Measurements from ENCODE around the gene SMIM10. TPM values are rescaled to one million over a fixed set of nuclear protein-coding genes. Genes with fewer than 3 reads are reported as not detected.

The SMIM10 gene
- total and polyA plus RNA-seq, 4 experiments from 2014 or later: not detected

GRCh38 chrX:134969726-134970125 lies 21.1 kb upstream of the SMIM10 start:
- DNase-seq: no peak
- H3K36me3 Mint-ChIP-seq: no peaks in the 10 kb centered on the region
- CTCF ChIA-PET (ENCODE audit: partially characterized antibody): interaction anchor here (2.3 kb wide), 1 partner anchor 117 kb away, joined by 9 read pairs; no protein-coding TSS in a partner anchor
- Histone ChIP-seq H3K27me3 (ENCODE audit: insufficient read depth, low read length) (no peaks in the 10 kb centered on the region), H3K27ac (ENCODE audit: low read depth, low read length) (no peak overlapping the region), H3K9me3 (ENCODE audit: control insufficient read depth in 1 of 2, low read length in 2 of 2) (no peaks in the 10 kb centered on the region), H3K36me3 (ENCODE audit: insufficient read depth, low read length) (no peaks in the 10 kb centered on the region), H3K4me3 (ENCODE audit: low read length in 2 of 2) (no peak overlapping the region), H3K4me1 (ENCODE audit: insufficient read depth, low read length) (no peaks in the 10 kb centered on the region)
- H3K27me3 Mint-ChIP-seq: peaks cover 0 to 5% of the 10 kb centered on the region in 2 donors
- no peaks in the 10 kb centered on the region for H3K9me3 Mint-ChIP-seq
- POLR2A ChIA-PET (ENCODE audit: partially characterized antibody): no interaction called here
- no peak overlapping the region for H3K27ac Mint-ChIP-seq
- no peak overlapping the region for H3K4me3 Mint-ChIP-seq
- intact Hi-C loops (cut with micrococcal nuclease): no loop called here
- H3K4me1 Mint-ChIP-seq: no peaks in the 10 kb centered on the region

DNA sequence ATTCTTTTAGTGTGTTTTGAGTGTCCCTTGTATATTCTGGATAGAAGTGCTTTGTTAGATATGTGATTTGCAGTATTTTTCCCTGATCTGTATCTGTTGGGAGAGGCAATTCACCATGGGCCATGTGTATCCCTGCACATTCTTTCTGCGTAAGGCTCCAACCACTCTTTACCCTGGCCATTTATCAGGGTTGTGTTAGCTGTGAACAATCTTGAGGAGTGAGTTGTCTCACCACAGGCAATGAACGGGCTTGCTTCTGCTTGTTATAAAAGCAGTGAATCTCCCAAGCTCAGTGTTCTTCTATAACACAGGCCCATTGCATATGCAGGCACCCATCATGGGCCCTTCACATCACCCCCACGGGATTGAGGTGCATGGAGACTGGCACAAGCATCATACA lies 18.9 kb upstream of the SMIM10 start:
- Histone ChIP-seq H3K27ac (ENCODE audit: low read depth, low read length) (no peak overlapping the region), H3K27me3 (ENCODE audit: insufficient read depth, low read length) (no peaks in the 10 kb centered on the region), H3K36me3 (ENCODE audit: insufficient read depth, low read length) (no peaks in the 10 kb centered on the region), H3K4me1 (ENCODE audit: insufficient read depth, low read length) (no peaks in the 10 kb centered on the region), H3K4me3 (ENCODE audit: low read length in 2 of 2) (no peak overlapping the region), H3K9me3 (ENCODE audit: control insufficient read depth in 1 of 2, low read length in 2 of 2) (no peaks in the 10 kb centered on the region)
- H3K36me3 Mint-ChIP-seq: no peaks in the 10 kb centered on the region
- H3K4me3 Mint-ChIP-seq: no peak overlapping the region
- no peak for DNase-seq
- intact Hi-C loops (cut with micrococcal nuclease): no loop called here
- H3K27me3 Mint-ChIP-seq: peaks cover 0 to 2% of the 10 kb centered on the region in 2 donors
- no peak overlapping the region for H3K27ac Mint-ChIP-seq
- ChIA-PET POLR2A (ENCODE audit: partially characterized antibody) (no interaction called here), CTCF (ENCODE audit: partially characterized antibody) (no interaction called here)
- no peaks in the 10 kb centered on the region for H3K4me1 Mint-ChIP-seq
- H3K9me3 Mint-ChIP-seq: no peaks in the 10 kb centered on the region

- Mint-ChIP-seq H3K9me3 (no peaks in the 10 kb centered on the region), H3K27ac (no peak overlapping the region), H3K36me3 (no peaks in the 10 kb centered on the region), H3K27me3 (peaks cover 0 to 3% of the 10 kb centered on the region in 2 donors), H3K4me3 (no peak overlapping the region), H3K4me1 (no peaks in the 10 kb centered on the region)
- H3K4me3 ChIP-seq (ENCODE audit: low read length in 2 of 2): no peak overlapping the region
- no peak overlapping the region for H3K27ac ChIP-seq (ENCODE audit: low read depth, low read length)
- DNase-seq: no peak
- H3K9me3 ChIP-seq (ENCODE audit: control insufficient read depth in 1 of 2, low read length in 2 of 2): no peaks in the 10 kb centered on the region
- POLR2A ChIA-PET (ENCODE audit: partially characterized antibody): no interaction called here
- no peaks in the 10 kb centered on the region for H3K4me1 ChIP-seq (ENCODE audit: insufficient read depth, low read length)
- no peaks in the 10 kb centered on the region for H3K36me3 ChIP-seq (ENCODE audit: insufficient read depth, low read length)
- no peaks in the 10 kb centered on the region for H3K27me3 ChIP-seq (ENCODE audit: insufficient read depth, low read length)
- CTCF ChIA-PET (ENCODE audit: partially characterized antibody): interaction anchor here (1.6 kb wide), 1 partner anchor 110 kb away, joined by 5 read pairs; no protein-coding TSS in a partner anchor
- intact Hi-C loops (cut with micrococcal nuclease): no loop called here
These were observed 15.3 kb upstream of the SMIM10 start for GRCh38 chrX:134975516-134975915.

DNA sequence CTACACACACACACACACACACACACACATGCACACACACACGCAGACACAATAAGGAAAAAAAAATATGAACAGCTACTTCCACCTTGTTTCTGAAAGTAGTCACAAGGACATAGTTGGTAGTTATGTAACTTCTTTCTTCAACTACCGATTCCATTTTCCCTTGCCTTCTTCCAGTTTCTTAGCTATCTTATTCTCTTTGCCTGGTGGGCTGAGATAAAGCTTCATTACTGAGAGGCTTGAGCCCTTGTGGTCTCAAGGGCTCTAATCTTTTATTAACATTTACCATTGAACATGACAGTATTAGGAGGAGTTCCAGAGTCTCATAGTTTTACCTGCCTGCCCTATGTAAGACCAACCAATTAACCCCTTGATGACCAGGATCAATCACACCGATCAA lies 8.9 kb upstream of the SMIM10 start:
- Mint-ChIP-seq H3K9me3 (no peaks in the 10 kb centered on the region), H3K27ac (no peak overlapping the region), H3K36me3 (no peaks in the 10 kb centered on the region), H3K4me3 (no peak overlapping the region), H3K4me1 (no peaks in the 10 kb centered on the region), H3K27me3 (peaks cover 0 to 4% of the 10 kb centered on the region in 2 donors)
- no peaks in the 10 kb centered on the region for H3K36me3 ChIP-seq (ENCODE audit: insufficient read depth, low read length)
- no peaks in the 10 kb centered on the region for H3K27me3 ChIP-seq (ENCODE audit: insufficient read depth, low read length)
- no peak for DNase-seq
- intact Hi-C loops (cut with micrococcal nuclease): no loop called here
- H3K4me3 ChIP-seq (ENCODE audit: low read length in 2 of 2): no peak overlapping the region
- ChIA-PET POLR2A (ENCODE audit: partially characterized antibody) (interaction anchor here (0.7 kb wide), 1 partner anchor 219 kb away, joined by 3 read pairs; no protein-coding TSS in a partner anchor), CTCF (ENCODE audit: partially characterized antibody) (no interaction called here)
- no peaks in the 10 kb centered on the region for H3K4me1 ChIP-seq (ENCODE audit: insufficient read depth, low read length)
- H3K9me3 ChIP-seq (ENCODE audit: control insufficient read depth in 1 of 2, low read length in 2 of 2): no peaks in the 10 kb centered on the region
- H3K27ac ChIP-seq (ENCODE audit: low read depth, low read length): no peak overlapping the region

DNA sequence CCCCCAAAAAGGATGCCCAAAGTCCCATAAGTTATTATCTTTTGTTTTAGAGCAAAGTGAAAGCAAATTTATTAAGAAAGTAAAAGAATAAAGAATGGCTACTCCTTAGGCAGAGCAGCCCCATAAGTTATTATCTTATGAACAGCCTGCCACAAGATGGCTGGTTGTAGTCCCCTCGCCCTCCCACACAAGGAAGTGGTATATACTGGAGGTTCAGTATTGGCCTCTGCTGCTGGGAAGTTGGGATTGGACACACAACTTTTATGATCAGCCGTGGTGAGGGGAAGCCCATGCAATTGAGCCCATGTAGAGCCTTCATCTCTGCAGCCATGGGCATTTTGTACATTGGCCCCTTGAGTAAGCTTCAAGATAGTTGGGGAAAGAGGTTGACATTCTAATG lies 8.0 kb upstream of the SMIM10 start:
- H3K4me1 ChIP-seq (ENCODE audit: insufficient read depth, low read length): no peaks in the 10 kb centered on the region
- no peaks in the 10 kb centered on the region for H3K9me3 Mint-ChIP-seq
- intact Hi-C loops (cut with micrococcal nuclease): no loop called here
- H3K36me3 Mint-ChIP-seq: no peaks in the 10 kb centered on the region
- H3K36me3 ChIP-seq (ENCODE audit: insufficient read depth, low read length): no peaks in the 10 kb centered on the region
- H3K4me3 Mint-ChIP-seq: no peak overlapping the region
- H3K4me3 ChIP-seq (ENCODE audit: low read length in 2 of 2): no peak overlapping the region
- no peaks in the 10 kb centered on the region for H3K9me3 ChIP-seq (ENCODE audit: control insufficient read depth in 1 of 2, low read length in 2 of 2)
- no peaks in the 10 kb centered on the region for H3K27me3 ChIP-seq (ENCODE audit: insufficient read depth, low read length)
- DNase-seq: no peak
- no peak overlapping the region for H3K27ac ChIP-seq (ENCODE audit: low read depth, low read length)
- CTCF ChIA-PET (ENCODE audit: partially characterized antibody): no interaction called here
- H3K27me3 Mint-ChIP-seq: peaks cover 0 to 4% of the 10 kb centered on the region in 2 donors
- POLR2A ChIA-PET (ENCODE audit: partially characterized antibody): no interaction called here
- no peaks in the 10 kb centered on the region for H3K4me1 Mint-ChIP-seq
- no peak overlapping the region for H3K27ac Mint-ChIP-seq

DNA sequence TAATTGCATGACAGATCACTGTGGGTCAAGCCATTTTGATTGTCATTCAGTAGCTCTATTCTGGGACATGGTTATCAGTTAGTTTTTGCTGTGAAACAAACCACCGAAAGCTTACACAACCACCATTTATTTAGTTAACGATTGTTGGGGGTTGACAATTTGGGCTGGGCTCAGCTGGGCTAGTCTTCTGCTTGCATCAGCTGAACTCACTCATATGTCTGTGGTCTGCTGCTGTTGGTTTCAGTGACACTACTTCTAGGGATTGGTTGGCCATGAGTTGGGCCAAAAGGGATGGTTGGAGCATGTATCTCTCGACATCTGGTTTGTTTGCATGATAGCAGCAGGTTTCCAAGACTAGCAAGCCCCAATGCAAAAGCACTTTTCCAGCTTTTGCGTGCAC lies 5.3 kb upstream of the SMIM10 start:
- Histone ChIP-seq H3K27me3 (ENCODE audit: insufficient read depth, low read length) (no peaks in the 10 kb centered on the region), H3K9me3 (ENCODE audit: control insufficient read depth in 1 of 2, low read length in 2 of 2) (no peaks in the 10 kb centered on the region), H3K4me1 (ENCODE audit: insufficient read depth, low read length) (no peaks in the 10 kb centered on the region), H3K27ac (ENCODE audit: low read depth, low read length) (no peak overlapping the region), H3K36me3 (ENCODE audit: insufficient read depth, low read length) (no peaks in the 10 kb centered on the region), H3K4me3 (ENCODE audit: low read length in 2 of 2) (no peak overlapping the region)
- intact Hi-C loops (cut with micrococcal nuclease): no loop called here
- no peak overlapping the region for H3K4me3 Mint-ChIP-seq
- DNase-seq: no peak
- ChIA-PET CTCF (ENCODE audit: partially characterized antibody) (interaction anchor here (1.5 kb wide), 1 partner anchor 101 kb away, joined by 5 read pairs; no protein-coding TSS in a partner anchor), POLR2A (ENCODE audit: partially characterized antibody) (no interaction called here)
- H3K4me1 Mint-ChIP-seq: peaks cover 1 to 6% (median 3%) of the 10 kb centered on the region in 4 donors
- H3K27ac Mint-ChIP-seq: no peak overlapping the region
- H3K9me3 Mint-ChIP-seq: no peaks in the 10 kb centered on the region
- H3K27me3 Mint-ChIP-seq: peaks cover 4 to 15% of the 10 kb centered on the region in 2 donors
- H3K36me3 Mint-ChIP-seq: no peaks in the 10 kb centered on the region

GRCh38 chrX:134990475-134990800 lies 353 bp upstream of the SMIM10 start:
- H3K4me3 ChIP-seq (ENCODE audit: low read length in 2 of 2): no peak overlapping the region

GRCh38 chrX:134997646-134998045 lies 6.9 kb downstream of the SMIM10 start:
- POLR2A ChIA-PET (ENCODE audit: partially characterized antibody): no interaction called here
- Mint-ChIP-seq H3K27ac (no peak overlapping the region), H3K9me3 (no peaks in the 10 kb centered on the region), H3K4me1 (no peaks in the 10 kb centered on the region), H3K27me3 (peaks cover 0 to 1% of the 10 kb centered on the region in 2 donors), H3K36me3 (no peaks in the 10 kb centered on the region), H3K4me3 (no peak overlapping the region)
- no peak overlapping the region for H3K4me3 ChIP-seq (ENCODE audit: low read length in 2 of 2)
- H3K27ac ChIP-seq (ENCODE audit: low read depth, low read length): no peak overlapping the region
- no peaks in the 10 kb centered on the region for H3K36me3 ChIP-seq (ENCODE audit: insufficient read depth, low read length)
- no peaks in the 10 kb centered on the region for H3K4me1 ChIP-seq (ENCODE audit: insufficient read depth, low read length)
- DNase-seq: no peak
- intact Hi-C loops (cut with micrococcal nuclease): no loop called here
- CTCF ChIA-PET (ENCODE audit: partially characterized antibody): no interaction called here
- no peaks in the 10 kb centered on the region for H3K9me3 ChIP-seq (ENCODE audit: control insufficient read depth in 1 of 2, low read length in 2 of 2)
- H3K27me3 ChIP-seq (ENCODE audit: insufficient read depth, low read length): no peaks in the 10 kb centered on the region

More at GRCh38 chrX:134990475-134990800, 353 bp upstream of the SMIM10 start:
- Histone ChIP-seq H3K4me1 (ENCODE audit: insufficient read depth, low read length) (peaks cover 5% of the 10 kb centered on the region), H3K27ac (ENCODE audit: low read depth, low read length) (no peak overlapping the region), H3K9me3 (ENCODE audit: control insufficient read depth in 1 of 2, low read length in 2 of 2) (no peaks in the 10 kb centered on the region), H3K27me3 (ENCODE audit: insufficient read depth, low read length) (no peaks in the 10 kb centered on the region), H3K36me3 (ENCODE audit: insufficient read depth, low read length) (no peaks in the 10 kb centered on the region)
- no peaks in the 10 kb centered on the region for H3K36me3 Mint-ChIP-seq
- ChIA-PET CTCF (ENCODE audit: partially characterized antibody) (no interaction called here), POLR2A (ENCODE audit: partially characterized antibody) (interaction anchor here (0.7 kb wide), 1 partner anchor 341 kb away, joined by 3 read pairs; no protein-coding TSS in a partner anchor)
- H3K27me3 Mint-ChIP-seq: peaks cover 13 to 19% of the 10 kb centered on the region in 2 donors
- intact Hi-C loops (cut with micrococcal nuclease): no loop called here
- H3K9me3 Mint-ChIP-seq: no peaks in the 10 kb centered on the region
- peaks cover 4 to 12% (median 8%) of the 10 kb centered on the region in 4 donors for H3K4me1 Mint-ChIP-seq
- H3K4me3 Mint-ChIP-seq: peak overlapping the region in 2 of 8 donors; percentile 41 to 70
- DNase-seq: no peak
- no peak overlapping the region for H3K27ac Mint-ChIP-seq
